Right renal pelvis (tissue), 4 donors: Measurements from ENCODE around the gene ZNF570. TPM values are rescaled to one million over a fixed set of nuclear protein-coding genes. Genes with fewer than 3 reads are reported as not detected.
A peak's percentile ranks its signal among the peaks of the same experiment; 100 is the strongest.

ENCODE experiments used
- DNase-seq, 4 donors: peaks; one replicate each; pipeline ENCODE4 v3.0.0-alpha.2; 2013; ENCODE audit warnings: low read depth in 4 of 4, low spot score in 3 of 4, missing footprints in 1 of 4
- polyA plus RNA-seq, 4 donors: library from polyadenylated mRNA; unstranded; fragments of 120-200 nt; gene quantifications; one replicate each; pipeline ENCODE4 v1.2.1, GENCODE V29; 2013; ENCODE audit not compliant: insufficient read length in 4 of 4

ZNF570 gene
- polyA plus RNA-seq = 10 to 100 TPM in 3 of 4 donors, 1 to 10 TPM in 1; 8.6 to 12.5 (median 11.2) TPM

DNA sequence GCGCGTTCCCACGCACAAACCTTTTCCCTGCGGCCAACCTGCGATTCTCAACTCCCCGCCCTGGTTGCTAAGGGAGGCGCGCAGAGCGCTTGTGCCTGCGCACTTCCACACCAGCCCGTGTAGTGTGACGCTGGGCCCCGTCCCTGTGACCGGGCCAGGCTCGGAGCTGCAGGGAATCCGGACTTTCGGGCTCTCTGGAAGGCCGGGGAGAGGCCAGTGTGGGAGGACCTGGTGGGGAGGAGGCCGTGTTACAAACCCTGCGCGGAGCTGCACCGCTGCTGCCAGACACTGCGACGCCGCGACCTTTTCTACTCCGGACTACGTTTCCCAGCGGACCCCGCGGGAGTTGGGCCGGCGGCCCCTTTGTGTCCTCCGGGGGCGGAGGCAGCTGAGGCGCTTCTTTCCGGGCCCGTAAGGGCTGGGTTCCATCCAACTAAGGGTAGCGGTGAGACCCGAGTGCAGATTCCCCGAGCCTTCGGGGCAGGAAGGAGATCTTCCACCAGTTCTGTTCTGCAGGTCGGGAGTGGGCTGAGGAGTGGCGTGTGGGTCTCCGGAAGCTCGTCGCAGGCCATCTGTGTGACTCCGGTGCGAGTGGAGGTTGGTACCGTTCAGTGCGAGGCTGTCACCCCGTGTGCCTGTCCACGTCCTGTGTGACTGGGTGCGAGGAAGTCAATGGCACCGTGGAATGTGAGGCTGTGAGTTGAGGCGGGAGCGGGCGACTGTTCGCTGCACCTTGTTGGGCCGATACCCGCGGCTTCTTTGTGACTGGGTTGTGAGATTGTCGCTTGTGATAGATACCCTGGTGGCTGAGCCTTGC is at the start of gene ZNF570:
ZNF570 (plus strand) TSS at position 396 of the 817 bp plus-strand sequence. CDS start 999 bp downstream, outside the sequence.
- peak; percentile 80 to 84 (median 82) for DNase-seq

- DNase-seq = no peak
Measured at GRCh38 chr19:37452500-37453245, 16.5 kb upstream of the ZNF570 start.

- peak in 1 of 4 donors; percentile 5 for DNase-seq
Measured at GRCh38 chr19:37466277-37466797, 2.8 kb upstream of the ZNF570 start.

DNA sequence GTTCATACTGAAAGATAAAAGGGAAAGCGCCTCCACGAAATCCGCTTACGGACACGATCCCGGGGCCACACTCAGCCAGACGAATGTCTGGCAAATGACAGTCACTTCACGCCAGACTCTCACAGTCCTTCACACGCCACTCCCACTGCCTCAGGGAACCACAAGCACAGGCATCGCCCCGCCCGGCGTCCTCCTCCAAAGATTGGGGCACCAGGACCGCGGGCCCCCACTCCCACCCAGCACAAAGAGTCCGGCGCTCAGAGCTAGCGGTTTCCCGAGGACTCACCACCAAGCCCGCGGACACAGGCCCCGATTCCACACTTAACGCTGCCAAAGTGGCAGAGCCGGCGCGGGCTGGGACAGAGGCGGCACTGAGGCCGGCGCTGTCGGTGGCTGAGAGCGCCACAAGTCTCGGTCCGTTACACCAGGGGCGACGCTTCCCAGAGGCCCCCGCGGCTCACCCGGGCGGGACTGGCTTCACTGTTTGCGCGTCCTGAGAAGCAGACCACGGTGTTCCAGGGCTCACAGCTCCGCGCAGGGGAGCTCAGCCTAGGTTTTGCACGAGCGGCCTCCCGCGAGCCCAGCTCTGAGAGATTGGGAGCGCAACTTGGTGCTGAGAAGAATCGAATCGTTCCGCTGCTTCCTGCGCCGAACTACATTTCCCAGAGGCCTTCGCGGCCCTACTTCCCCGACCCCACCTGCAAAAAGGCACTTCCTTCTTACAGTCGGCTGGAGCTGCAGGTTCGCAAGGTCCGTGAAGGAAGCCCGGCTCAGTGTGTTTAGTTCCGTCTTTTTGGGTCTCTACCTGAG is 2.2 kb upstream of the ZNF570 start, which contains the start of gene ZNF569:
ZNF569 (minus strand) TSS at position 647 of the 810 bp plus-strand sequence. CDS start 22,523 bp downstream, outside the sequence.
- DNase-seq = peak; percentile 84 to 91 (median 87)

- no peak for DNase-seq
Measured at GRCh38 chr19:37467608-37468090, 1.5 kb upstream of the ZNF570 start.

- DNase-seq = no peak
Measured at GRCh38 chr19:37470216-37470615, 1.1 kb downstream of the ZNF570 start.

DNA sequence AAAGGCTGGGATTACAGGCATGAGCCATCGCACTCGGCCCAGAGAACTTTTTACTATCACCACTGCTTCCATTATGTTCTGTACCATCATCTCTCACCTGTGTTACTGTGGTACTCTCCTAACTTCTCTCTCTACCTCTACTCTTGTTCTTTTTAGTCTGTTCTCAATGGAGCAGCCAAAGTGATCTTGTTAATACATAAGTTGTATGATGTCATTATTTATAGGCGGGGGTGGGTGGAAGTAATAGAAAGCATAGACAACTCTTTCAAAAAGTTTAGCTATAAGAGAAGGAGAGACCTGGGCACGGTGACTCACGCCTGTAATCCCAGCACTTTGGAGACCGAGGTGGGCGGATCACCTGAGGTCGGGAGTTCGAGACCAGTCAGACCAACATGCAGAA is 3.0 kb downstream of the ZNF570 start:
- DNase-seq = no peak

- no peak for DNase-seq
Measured at GRCh38 chr19:37484406-37485168, 15.4 kb downstream of the ZNF570 start.

- no peak for DNase-seq
Measured at GRCh38 chr19:37492213-37492612, 23.1 kb downstream of the ZNF570 start.

DNA sequence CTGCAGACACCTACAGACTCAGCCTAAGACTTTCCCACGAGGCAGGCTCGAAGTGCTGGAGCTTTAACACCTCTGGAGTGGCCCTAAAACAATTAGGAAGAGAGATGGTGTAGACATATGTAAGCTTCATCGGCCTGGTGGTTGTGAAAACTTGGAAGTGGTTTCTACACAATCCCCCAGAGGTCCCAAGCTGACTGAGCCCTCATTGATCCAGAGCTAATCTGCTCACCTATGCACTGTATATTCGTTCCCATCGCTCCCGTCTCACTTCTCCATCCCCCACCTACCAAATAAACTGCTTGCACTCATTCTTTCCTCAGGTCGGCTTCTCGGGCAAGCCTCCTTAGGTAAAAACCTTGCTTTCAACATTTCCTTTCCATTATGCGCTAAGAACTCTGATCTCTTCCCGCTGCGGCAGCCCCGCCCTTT is 36.8 kb downstream of the ZNF570 start:
- DNase-seq = peak in 2 of 4 donors; percentile 13 to 18

- DNase-seq = peak; percentile 80 to 87 (median 82)
Measured at GRCh38 chr19:37506387-37507166, 37.4 kb downstream of the ZNF570 start, which contains the start of gene ZNF793. Gene ZNF793, plus strand, starts transcription at chr19:37506939. Its CDS starts 16,501 bp downstream, at chr19:37523440.

DNA sequence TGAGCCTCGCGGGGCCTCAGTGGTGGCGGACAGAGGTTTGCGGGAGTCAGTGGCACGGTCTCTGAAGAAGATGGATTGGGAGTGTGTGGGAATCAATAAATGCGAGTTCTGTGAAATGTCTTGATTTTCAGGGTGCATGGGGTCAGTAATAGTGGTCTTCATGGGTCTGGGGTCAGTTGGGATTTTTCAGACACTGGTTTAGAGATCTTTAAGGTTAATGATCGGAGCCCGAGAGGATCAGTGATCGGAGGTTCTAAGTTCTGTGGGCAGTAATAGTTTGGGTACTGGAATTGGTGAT is 38.0 kb downstream of the ZNF570 start:
- peak in 2 of 4 donors; percentile 10 to 15 for DNase-seq

GRCh38 chr19:37511186-37511585 is 42.0 kb downstream of the ZNF570 start:
- no peak for DNase-seq

DNA sequence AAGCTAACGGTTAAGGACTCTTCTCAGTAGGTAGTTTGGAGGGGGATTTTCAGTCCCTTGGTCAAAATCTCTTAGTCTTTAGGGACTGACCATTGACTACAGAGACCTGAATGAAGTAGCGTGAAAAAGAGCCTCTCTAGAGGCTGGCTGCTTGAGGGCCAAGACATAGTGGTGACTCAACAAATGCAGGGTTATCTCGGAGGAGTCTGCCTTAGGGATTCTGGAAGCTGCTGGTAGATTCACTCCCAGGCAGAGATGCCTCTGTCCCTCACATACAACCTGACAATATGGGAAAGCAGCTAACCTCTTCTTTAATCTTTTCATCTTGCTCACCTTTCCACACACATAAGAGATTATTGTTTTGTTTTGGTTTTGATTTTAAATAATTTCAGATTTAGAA is 42.7 kb downstream of the ZNF570 start:
- no peak for DNase-seq

- no peak for DNase-seq
Measured at GRCh38 chr19:37513397-37513796, 44.2 kb downstream of the ZNF570 start.

DNA sequence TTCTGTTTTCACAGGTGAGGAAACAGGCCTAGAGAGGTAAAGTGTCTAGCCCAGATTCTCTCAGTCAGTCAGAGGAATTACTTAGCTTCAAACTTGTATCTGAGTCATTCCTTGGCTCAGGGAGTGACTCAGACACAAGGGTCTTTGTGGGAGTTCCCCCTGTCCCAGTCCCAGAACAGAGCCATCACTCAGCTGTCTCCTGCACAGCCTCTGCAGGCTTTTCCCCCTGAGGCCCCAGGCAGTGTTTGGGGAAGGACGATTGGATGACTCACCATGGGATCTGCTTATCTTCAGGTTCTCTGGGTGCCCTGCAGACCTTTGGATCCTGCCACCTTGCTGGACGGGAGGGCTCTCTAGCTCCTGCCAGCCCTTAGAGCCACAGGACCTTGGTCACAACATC is 50.7 kb downstream of the ZNF570 start:
- no peak for DNase-seq

GRCh38 chr19:37537391-37537947 is 68.3 kb downstream of the ZNF570 start:
- no peak for DNase-seq
